Hepatocyte (in vitro differentiated cells): ENCODE results near the gene SCT. TPM values are rescaled to one million over a fixed set of nuclear protein-coding genes. Genes with fewer than 3 reads are reported as not detected.

ENCODE experiments used
- DNase-seq: peaks from one replicate; pipeline ENCODE4 v3.0.0-alpha.2; 2016; ENCODE audit warnings: low spot score
- H2AFZ ChIP-seq: fragments of 200-600 bp; sonication (generic); 2 replicates; pipeline ENCODE4 v1.6.0; 2016; ENCODE audit warnings: antibody characterized with exemption, mild to moderate bottlenecking
- H3K27ac ChIP-seq: fragments of 200-600 bp; sonication (generic); 2 replicates; pipeline ENCODE4 v1.5.1; 2016; ENCODE audit warnings: mild to moderate bottlenecking
- H3K27me3 ChIP-seq: fragments of 200-600 bp; sonication (generic); 2 replicates; pipeline ENCODE4 v1.6.1; 2016
- H3K36me3 ChIP-seq: fragments of 200-600 bp; sonication (generic); replicated peaks from 2 replicates; pipeline ENCODE4 v1.5.1; 2016; ENCODE audit warnings: low read depth; ENCODE audit not compliant: insufficient read depth
- H3K4me1 ChIP-seq: fragments of 200-600 bp; sonication (generic); 2 replicates; pipeline ENCODE4 v1.5.1; 2016; ENCODE audit warnings: mild to moderate bottlenecking, moderate library complexity; ENCODE audit not compliant: insufficient read depth
- H3K4me2 ChIP-seq: fragments of 200-600 bp; sonication (generic); 2 replicates; pipeline ENCODE4 v1.6.0; 2016
- H3K4me3 ChIP-seq: fragments of 200-600 bp; sonication (generic); 2 replicates; pipeline ENCODE4 v1.5.1; 2016; ENCODE audit warnings: mild to moderate bottlenecking
- H3K79me2 ChIP-seq: fragments of 200-600 bp; sonication (generic); 2 replicates; pipeline ENCODE4 v1.6.0; 2017; ENCODE audit warnings: mild to moderate bottlenecking
- H3K9me2 ChIP-seq: fragments of 200-600 bp; sonication (generic); replicated peaks from 2 replicates; pipeline ENCODE4 v1.6.0; 2017; ENCODE audit warnings: mild to moderate bottlenecking; ENCODE audit not compliant: insufficient read depth
- H3K9me3 ChIP-seq: fragments of 200-600 bp; sonication (generic); 2 replicates; pipeline ENCODE4 v1.5.1; 2016; ENCODE audit warnings: low read depth, mild to moderate bottlenecking
- H4K20me1 ChIP-seq: fragments of 200-600 bp; sonication (generic); 2 replicates; pipeline ENCODE4 v1.6.0; 2016; ENCODE audit warnings: mild to moderate bottlenecking; ENCODE audit not compliant: insufficient read depth, poor library complexity, severe bottlenecking
- CTCF ChIP-seq: fragments of 200-600 bp; sonication (generic); IDR thresholded peaks from 2 replicates; pipeline ENCODE4 v1.5.1; 2016; ENCODE audit warnings: antibody characterized with exemption, mild to moderate bottlenecking; ENCODE audit not compliant: poor library complexity
- EZH2 ChIP-seq: fragments of 200-600 bp; sonication (generic); IDR thresholded peaks from 2 replicates; pipeline ENCODE4 v1.6.1; 2016; ENCODE audit warnings: antibody characterized with exemption, mild to moderate bottlenecking, borderline replicate concordance
- EZH2phosphoT487 ChIP-seq: fragments of 200-600 bp; sonication (generic); IDR thresholded peaks from one replicate; pipeline ENCODE4 v1.6.1; 2018; ENCODE audit warnings: antibody characterized with exemption, mild to moderate bottlenecking, low read depth, moderate library complexity; ENCODE audit not compliant: unreplicated experiment, severe bottlenecking
- WGBS: methylation state at CpG from one replicate; pipeline ENCODE4 v1.1.6; 2016; ENCODE audit warnings: low lambda C conversion rate; ENCODE audit errors: missing lambda C conversion rate; 5-methylcytosine and 5-hydroxymethylcytosine counted together
- polyA plus RNA-seq: library from polyadenylated mRNA; unstranded; fragments of >200 nt; fragmentation: Nextera tagmentation; extraction: Ambion mirVana; gene quantifications from 2 replicates; pipeline ENCODE4 v1.2.1, GENCODE V29; 2016
- total RNA-seq: library from RNA; depleted of rRNA; stranded (reverse); fragments of >200 nt; gene quantifications from 2 replicates; pipeline ENCODE4 v1.2.3, GENCODE V29; 2014

The SCT gene
- total and polyA plus RNA-seq, 2 experiments from 2014 or later: 21.7 TPM; not detected in 1

GRCh38 chr11:581342-581741 is 45.6 kb downstream of the SCT start:
- H4K20me1 ChIP-seq: peaks cover 74% of the 10 kb centered on the region
- no peak overlapping the region for H3K4me3 ChIP-seq
- TF ChIP-seq EZH2phosphoT487 (no peak), EZH2 (no peak), CTCF (no peak)
- H3K27ac ChIP-seq: no peak overlapping the region
- H3K4me2 ChIP-seq: no peak overlapping the region
- H3K4me1 ChIP-seq: peaks cover 40% of the 10 kb centered on the region
- no peaks in the 10 kb centered on the region for H3K36me3 ChIP-seq
- 92% methylated on average over 14 of the region's 14 CpGs for WGBS
- DNase-seq: no peak
- no peak overlapping the region for H2AFZ ChIP-seq
- no peaks in the 10 kb centered on the region for H3K9me3 ChIP-seq
- no peaks in the 10 kb centered on the region for H3K27me3 ChIP-seq
- H3K79me2 ChIP-seq: peaks cover 91% of the 10 kb centered on the region
- H3K9me2 ChIP-seq: no peaks in the 10 kb centered on the region

- Histone ChIP-seq H3K36me3 (no peaks in the 10 kb centered on the region), H3K79me2 (peaks cover 82% of the 10 kb centered on the region), H3K27me3 (no peaks in the 10 kb centered on the region), H4K20me1 (peaks cover 67% of the 10 kb centered on the region), H3K9me2 (no peaks in the 10 kb centered on the region), H3K4me1 (peaks cover 41% of the 10 kb centered on the region), H3K9me3 (no peaks in the 10 kb centered on the region), H3K4me2 (peak overlapping the region; percentile 87), H2AFZ (no peak overlapping the region), H3K4me3 (no peak overlapping the region), H3K27ac (peak overlapping the region; percentile 91)
- WGBS: 78% methylated on average over 20 of the region's 20 CpGs
- peak; percentile 76 for DNase-seq
- no peak for TF ChIP-seq CTCF
- no peak for TF ChIP-seq EZH2
- no peak for TF ChIP-seq EZH2phosphoT487
These were observed 47.0 kb downstream of the SCT start for GRCh38 chr11:579830-580601.

- no peak for TF ChIP-seq EZH2
- TF ChIP-seq CTCF: no peak
- TF ChIP-seq EZH2phosphoT487: no peak
- H3K4me1 ChIP-seq: peaks cover 51% of the 10 kb centered on the region
- H4K20me1 ChIP-seq: peaks cover 56% of the 10 kb centered on the region
- H3K9me2 ChIP-seq: no peaks in the 10 kb centered on the region
- H3K4me2 ChIP-seq: peak overlapping the region; percentile 87
- H3K27me3 ChIP-seq: no peaks in the 10 kb centered on the region
- H2AFZ ChIP-seq: no peak overlapping the region
- H3K9me3 ChIP-seq: no peaks in the 10 kb centered on the region
- H3K36me3 ChIP-seq: no peaks in the 10 kb centered on the region
- H3K79me2 ChIP-seq: peaks cover 67% of the 10 kb centered on the region
- H3K27ac ChIP-seq: peak overlapping the region; percentile 91
- DNase-seq: peak; percentile 11
- H3K4me3 ChIP-seq: no peak overlapping the region
- 82% methylated on average over 21 of the region's 21 CpGs for WGBS
These were observed 48.5 kb downstream of the SCT start for GRCh38 chr11:578276-579035.
